ENCODE data around the gene RARB.

The RARB gene

DNA sequence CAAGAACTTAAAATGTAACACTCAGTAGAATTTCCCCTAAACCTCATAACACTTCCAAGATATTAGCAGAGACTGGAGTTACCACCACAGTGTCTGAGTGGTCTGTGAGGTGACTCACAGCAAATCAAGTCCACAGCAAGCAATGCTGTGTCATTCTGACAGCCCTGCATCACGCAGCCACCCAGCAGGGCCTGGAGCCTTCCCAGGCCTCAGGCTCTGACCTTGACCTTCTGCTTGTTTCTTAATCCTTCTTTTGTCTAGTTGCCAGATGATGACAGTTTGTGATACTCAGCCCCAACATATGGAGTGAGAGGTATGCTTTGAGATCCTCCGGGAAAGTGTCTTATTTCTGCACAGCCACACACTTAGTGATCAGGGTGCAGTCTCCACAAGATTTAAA is 154.2 kb downstream of the RARB start:
- no peak for DNase-seq

DNA sequence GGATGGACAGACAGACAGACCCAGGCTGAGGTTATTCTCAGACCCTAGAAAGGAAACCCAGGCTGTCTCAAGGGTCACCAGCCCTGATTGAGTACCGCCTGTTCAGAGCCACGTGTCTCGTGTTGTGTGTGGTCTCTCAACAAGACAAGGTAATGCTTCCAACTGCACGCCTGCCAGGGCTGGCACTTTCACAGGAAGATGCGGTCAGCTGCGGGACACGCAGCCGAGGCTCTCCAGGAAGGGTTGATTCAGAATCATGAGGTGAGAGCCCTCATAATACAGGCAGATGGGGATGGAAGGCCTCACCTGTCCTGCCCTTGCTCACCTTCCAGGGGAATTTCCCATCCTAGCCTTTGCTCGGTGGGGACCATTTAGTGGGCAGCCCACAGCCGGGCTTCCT is 155.3 kb downstream of the RARB start:
- no peak for DNase-seq

DNA sequence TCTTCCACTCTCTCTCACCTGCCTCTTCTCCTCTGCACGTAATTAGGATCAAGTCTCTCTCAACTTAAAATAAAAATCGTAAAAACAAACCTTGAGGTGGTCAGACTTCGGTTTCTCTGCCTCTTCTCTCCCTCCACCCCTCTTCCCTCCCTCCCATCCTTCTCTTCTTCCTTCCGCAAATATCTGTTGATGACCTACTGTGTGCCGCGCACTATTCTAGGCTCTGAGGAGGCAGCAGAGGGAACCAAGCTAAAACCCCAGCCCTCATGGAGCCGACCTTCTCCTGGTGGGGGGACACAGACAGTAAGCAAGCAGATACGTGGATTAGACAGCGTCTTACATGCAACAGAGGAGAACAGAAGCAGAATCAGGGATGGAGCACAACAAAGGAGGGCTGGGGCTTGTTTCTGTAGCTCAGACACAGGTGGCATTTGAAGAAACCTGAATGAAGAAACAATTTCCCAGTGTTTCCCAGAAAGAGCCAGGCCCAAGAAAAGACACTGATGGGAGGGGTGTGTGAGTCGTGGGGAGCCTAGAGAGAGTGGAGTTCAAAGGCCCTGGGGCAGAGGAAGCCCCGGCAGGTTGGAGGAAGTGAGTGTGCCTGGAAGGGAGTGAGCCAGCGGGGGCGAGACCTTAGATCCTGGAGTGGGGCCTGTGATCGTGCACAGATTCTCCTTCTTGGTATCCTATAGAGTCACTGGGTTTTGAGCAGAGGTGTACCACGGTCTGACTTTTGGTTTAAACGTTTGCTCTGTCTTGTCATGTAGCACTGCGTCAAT is 156.1 kb downstream of the RARB start:
- no peak for DNase-seq

DNA sequence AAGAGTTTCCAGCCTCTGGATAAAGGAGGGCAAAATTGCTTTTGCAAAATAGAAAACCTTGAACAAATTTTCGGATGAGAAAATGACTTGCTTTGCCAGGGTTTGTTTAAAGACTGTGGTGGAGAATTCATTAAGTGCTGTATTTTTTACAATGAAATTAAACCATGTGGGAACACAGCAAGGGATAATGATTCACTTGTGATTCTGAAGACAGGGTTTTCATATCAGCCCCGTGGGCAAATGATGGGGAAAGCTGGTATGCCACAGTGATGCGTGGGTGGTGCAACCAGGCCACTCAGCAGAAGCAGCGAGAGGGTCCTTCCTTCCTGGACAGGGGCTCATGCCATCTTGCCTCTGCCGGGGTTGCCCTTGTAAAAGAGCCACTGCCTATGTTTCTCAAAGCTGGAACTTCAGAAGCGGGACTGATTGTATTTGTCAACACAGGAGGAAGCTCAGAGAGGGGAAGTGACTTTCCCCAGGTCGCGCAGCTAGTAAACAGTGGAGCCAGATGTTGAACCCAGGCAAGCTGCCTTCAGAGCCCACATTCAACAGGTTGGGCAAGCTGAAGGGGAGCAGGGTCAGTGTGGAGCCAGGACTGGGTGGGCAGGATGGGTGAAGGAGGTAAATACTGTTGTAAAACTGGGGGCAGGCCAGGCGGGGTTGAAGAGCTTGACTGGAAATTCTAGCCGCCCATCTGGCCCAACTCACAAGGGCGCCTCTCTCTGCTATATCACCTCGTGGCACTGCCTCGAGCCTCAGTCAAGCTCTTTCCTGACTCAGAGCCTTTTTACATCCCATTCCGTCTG is 157.5 kb downstream of the RARB start:
- DNase-seq = no peak

DNA sequence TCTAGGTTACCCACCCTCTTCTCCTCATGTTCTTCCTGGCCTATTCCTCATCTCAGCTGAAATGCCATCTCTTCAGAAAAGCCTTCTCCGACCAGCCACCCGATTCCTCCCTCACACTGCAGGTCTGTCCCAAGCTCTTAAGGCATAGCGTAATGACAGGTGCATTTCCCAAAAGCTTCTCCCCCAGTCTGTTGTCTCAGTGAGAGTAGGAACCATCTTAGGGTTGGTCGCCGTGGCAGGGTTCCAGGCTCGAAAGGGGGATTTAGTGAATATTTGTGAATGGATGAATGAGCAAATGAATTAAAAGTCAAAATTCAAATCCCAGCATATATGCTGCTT is 158.1 kb downstream of the RARB start:
- DNase-seq = no peak

DNA sequence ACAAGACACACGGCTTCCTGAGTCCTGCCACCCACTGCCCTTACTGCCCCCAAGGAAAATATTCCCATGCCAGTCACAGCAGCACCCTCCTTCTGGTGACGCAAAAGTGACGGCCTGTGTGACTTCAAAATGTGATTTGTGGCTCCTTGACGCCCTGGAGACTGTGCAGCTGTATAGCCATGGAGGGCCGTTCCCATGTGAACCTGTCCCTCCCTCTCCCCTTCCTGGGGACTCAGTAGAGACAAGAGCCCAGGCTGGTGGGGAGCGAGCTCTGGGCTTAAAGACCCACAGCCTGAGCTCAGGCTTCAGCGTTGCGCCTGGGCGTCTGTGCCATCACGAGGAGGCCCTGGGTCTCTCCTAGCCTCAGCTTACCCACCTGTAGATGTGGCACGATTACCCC is 158.5 kb downstream of the RARB start:
- no peak for DNase-seq

DNA sequence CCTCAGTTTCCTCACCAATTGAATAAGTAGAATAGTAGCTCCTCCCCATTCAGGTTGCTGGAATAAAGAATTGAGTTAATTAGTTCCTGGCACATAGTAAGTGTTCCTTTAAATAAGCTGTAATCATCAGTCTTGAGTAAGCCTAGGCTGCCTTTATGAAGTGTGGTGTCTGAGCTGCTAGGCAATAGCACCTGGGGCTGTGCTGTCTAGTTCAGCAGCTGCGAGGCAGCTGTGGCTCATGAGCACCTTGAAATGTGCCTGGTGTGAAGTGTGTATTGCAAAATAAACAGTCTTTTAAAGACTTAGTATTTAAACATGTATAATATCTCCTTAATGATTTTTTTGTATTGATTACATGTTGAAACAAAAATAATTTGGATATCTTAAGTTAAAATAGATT is 159.0 kb downstream of the RARB start:
- no peak for DNase-seq

DNA sequence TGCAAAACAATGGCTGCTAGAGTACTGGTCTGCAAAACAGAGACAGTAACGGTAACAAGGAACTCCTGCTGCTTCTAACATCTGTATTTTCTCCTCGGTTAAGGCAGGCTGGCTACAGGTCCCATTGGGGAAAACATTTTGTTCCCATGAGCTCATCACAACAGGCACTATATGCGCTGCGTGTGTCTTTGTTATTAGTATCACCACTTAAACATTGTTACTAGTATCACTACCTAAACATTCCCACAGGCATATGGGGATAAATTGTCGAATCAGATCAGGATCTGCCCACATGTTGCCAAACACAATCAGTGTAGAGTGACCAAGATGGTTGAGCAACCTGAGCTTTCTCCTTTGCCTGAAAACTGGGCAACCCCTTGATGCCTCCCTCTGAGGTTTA is 159.5 kb downstream of the RARB start:
- DNase-seq = no peak

DNA sequence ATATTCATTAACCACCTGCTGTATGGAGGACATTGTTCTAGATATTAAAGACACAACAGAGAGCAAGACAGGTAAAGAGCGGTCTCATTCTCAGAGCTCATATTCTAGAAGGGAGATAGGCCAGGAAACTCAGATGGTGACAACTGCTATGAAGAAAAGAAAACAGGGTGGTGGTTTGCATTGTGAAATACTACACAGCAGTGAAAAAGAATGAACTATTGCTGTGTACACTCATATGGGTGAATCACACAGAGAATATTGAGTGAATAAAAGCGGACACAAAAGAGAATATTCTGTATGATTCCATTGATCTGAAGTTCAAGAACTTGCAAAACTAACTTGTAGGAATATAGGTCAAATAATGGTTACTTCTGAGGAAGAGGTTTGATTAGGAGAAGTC is 159.9 kb downstream of the RARB start:
- no peak for DNase-seq

DNA sequence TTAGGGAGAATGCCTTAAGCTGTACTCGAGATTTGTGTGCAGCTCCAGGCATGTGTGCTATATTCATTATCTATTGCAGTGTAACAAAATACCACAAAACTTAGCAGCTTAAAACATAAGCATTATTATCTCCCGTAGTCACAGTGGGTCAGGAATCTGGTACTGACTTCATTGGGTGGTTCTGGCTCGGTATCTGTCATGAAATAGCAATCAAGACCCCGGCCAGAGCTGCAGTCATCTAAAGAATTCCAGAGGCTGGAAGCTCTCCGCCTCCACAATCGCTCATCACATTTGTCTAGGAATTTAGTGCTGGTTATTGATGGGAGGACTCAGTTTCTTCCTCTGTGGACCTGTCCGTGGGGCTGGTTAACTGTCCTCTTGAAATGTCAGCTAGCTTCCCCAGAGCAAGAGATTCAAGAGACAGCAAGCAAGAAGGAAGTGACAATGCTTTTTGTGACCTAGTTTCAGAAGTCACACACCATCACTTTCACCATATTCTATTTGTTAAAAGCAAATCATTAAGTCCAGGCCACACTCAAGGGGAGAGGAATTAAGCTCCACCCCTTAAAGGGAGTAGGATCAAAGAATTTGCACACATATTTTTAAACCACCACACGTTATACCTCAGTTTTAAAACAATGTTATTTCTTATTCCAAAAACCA is 160.5 kb downstream of the RARB start:
- no peak for DNase-seq

DNA sequence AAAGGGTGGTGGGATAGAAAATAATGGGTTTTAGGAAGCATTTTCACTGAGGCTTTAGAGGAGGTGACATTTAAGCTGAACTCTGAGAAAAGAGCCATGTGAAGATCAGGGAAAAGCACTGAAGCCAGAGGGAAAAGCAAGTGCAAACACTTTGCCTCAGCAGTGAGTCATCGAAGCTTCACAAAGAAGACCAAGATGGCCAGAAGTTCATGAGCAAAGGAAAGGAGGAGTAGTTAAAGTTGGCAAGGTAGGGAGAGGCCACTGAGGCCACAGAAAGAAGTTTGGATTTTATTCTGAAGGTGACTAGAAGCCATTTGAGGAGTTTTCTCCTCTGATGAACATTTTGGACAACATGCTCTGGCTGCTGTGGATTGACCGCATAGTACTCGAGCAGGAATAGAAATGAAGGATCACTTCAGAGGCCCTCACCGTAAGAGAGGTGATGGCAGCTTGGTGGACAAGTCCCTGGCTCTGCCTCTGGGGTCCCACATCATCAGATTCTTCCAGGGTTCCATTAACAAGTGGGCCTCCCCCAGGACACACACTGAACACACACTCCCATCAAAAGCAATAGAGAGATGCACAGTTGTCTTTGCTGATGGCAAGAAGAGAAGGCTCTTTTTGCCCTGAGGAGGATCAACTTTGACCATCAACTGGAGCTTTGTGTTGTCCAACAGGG is 161.2 kb downstream of the RARB start:
- no peak for DNase-seq

DNA sequence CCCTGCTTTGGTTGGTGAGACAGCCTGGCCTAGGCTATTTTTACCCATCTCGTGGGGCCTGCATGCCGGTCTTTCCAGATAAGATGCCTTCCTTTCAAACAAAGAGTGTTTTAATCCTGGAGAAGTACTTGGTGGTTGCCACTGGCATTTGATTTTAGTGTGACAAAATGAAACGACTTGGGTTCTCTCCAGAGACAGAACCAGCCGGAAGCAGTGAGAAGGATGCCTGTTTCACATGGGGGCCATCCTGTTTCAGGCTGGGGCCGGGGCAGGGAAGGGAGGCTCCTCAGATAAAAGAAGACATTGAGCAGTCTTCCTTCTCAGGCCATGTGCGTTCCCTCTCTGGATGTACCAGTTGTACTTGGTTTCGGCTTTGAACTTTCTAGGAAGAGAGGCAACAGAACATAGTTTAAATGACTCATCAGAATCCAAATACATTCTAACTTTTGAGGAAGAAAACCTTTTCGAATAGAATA is 161.8 kb downstream of the RARB start:
- no peak for DNase-seq

DNA sequence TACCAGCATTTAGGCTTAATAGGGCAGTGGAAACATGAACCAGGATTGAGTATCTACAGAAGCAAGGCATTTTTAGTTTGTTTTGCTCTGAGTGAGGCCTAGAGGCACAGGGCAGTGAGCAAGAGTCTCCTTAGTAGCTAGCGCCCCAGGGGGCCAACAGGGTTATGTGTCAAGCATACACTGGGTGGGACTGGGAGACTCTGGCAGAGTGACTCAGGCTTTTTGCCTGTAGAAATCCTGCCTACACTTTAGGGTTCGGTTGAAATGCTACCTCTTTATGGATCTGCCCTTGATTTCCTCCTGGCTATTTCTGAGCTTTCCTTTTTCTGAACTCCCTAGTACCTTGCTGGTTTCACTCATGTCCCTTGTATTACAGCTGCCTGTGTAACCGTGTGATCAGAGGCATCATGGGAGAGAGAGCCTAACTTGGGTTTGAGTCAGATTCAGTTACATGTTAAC is 164.5 kb downstream of the RARB start:
- DNase-seq = no peak

DNA sequence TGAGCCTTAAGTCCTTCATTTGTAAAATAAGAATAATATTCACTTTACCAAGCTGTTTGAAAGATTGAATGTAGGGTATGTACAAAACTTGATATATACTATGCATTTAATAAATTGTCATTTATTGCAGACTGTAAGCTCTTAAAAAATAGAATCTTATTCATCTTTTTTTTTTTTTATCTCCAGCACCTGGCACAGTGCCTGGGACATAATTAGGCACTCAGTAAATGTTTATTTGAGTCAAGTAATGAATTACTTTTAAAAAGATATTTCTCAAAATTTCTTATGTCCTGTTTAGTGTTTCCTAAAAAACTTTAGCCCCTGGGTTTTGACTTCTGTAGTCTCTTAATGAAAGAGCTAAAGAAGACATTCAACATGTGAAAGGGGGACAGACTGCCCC is 164.9 kb downstream of the RARB start:
- DNase-seq = no peak

DNA sequence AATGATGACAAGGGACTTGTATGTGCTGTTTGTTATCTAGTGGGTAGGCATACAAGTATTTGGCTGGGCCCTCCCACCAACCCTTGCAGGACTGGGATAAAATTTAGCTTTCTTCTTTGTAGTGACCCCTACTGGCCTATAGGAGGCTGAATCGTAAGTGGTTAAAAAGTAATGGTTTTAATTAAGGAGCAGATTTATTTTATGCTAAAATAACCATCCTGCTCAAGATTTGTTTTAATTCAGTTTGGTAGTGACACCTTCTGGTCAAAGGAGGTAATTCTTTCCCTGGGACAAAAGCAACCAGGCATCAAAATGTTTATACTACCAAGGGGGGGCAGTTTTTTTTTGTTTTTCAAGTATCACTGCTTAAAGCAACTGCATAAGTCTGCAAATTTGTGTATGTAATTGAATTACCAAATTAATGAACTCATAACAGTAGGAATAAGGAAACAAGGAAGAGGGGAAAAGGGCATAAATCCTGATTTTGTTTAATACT is 166.0 kb downstream of the RARB start:
- DNase-seq = no peak

DNA sequence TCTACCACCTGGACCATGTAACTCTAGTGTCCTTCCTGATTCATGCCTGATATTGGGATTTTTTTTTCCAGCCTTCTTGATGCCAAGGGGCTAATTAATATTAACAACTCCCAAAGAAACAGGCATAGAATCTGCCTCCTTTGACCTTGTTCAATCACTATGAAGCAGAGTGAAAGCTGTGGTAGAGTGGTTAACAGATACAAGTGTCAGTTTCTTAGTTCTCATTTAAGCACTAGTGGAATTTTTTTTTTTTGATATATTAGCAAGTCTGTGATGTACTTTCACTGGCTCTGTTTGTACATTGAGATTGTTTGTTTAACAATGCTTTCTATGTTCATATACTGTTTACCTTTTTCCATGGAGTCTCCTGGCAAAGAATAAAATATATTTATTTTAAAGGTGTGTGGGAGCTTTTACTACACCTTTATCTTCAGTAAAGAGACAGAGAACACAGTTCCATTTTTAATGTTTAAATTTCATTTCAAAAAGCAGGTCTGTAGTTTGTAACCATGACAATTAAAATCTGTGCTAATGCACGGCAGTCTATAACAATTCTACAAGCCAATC is 169.6 kb downstream of the RARB start:
- no peak for DNase-seq

DNA sequence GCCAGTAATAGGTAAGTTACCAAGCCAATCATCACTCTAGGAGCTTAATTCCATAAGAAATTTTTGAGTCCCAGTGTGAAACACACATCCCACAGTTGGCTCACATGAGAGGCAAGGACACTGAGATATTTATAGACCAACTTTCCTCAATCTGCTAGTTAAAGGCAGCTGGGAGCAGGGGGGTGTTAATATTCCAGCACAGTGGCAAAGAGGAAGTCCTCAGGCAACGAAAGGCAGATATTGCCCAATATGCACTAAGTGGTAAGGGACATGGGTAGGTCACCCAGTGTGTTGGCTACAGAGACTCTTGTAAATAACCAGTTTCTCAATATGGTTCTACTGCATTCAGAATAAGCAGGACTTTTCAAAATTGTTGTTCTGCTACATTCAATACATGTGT is 175.6 kb downstream of the RARB start:
- DNase-seq = no peak

DNA sequence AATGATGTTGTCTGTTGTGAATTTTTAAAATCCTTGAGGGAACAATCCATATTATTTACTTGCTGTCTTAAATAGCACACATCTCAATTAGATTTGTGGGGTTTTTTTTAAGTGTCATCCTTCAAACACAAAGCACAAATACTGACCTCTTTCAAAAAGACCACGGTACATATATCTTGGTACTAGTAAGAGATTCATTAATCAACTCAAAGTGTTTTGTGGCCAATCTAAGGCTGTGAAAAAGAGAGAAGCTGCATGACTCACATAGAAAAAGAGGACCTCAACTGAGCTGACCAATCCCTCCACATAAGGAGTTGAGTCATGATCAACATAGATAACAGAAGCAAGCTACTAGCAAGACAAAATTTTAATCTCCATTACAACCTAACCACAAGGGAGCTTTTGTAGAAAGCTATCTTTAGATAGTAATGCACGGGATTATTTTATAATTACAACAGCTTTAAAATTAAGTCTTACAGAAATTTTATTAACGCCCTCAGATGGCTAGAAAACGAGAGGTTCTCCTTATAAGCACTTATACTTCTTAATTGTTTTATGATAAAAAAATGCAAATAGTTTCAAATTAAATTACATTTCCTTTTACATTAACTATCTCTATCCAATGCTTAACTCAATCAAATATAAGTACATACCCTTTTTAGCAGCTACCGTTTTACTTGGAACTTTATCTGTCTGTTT is 176.2 kb downstream of the RARB start:
- DNase-seq = no peak

DNA sequence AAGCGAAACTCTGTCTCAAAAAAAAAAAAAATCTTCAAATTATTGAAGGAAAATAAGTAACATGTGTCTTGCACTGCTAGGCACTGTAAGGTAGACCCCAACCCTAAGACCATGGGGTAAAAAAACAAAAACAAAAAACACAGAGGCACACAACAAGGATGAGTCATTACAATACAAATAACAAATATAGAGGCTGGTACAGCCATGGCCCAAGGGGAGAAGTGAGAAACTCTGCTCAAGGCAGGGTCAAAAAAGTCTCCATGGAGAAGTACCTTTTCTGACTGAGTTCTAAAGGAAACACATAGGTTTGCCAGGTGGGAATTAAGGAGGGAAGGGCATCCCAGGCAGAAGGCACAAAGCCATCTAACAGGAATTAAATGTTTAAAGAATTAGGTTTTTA is 182.1 kb downstream of the RARB start:
- no peak for DNase-seq

DNA sequence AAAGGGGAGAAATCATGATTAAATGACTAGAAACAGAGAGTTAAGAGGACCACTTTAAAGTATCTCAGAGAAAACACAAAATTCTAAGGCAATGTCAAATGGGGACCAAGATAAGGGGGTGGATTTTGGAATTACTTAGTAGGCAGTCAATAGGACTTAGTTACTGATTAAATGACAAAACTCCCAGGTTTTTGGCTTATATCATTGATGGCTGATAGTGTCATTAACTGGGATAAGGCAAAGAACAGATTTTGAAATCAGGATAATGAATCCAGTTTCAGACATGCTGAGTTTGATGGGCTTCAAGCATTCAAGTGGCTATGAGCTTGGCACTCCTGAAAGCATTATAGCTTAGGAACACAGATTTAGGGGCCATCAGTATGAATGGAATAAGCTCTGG is 182.7 kb downstream of the RARB start:
- DNase-seq = no peak

DNA sequence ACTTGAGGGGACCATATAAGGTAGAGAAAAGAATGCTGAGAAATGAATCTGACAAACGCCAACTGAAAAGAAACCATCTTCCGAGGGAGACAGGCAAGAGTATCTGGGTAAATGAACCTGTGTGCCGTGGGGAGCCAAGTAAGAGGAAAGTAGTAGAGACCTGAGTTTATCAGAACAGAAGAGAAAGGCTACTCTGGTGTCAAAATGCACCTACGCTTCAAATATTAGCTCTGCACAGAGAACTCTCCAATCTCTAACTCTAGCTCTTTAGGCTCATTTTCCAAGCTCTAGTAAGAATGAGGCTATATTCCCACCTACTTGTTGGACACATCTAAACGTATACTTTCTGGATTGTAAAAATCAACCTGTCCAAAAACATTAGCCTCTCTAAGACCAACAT is 183.1 kb downstream of the RARB start:
- no peak for DNase-seq

DNA sequence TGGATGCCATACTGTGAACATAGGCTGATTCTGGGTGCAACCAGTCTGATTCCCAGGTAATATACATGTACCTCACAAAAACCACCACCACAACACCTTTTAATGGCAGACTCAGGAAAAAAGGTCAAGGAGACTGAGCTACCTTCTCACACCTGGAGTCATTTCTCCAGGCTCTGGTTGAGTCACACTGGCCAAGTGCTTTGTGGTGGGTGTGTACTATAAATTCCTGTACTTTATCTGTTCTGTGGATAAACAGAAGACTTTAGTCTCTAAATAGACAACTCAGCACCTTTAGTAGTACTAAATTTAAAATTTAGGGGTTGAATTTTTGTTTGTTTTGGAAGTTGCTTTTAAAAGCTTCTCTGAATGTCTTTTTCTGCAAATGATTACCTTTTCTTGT is 190.0 kb downstream of the RARB start:
- no peak for DNase-seq
